HG03575 (cell line): Measurements from ENCODE around the gene LZTS3.
"Not testable (repeated sequence)": the region's sequence is repeated elsewhere in the genome, so short reads cannot be mapped to it uniquely, and the experiment has no call there.

Experiments used
- ATAC-seq: cut with Tn5 transposase; IDR thresholded peaks from one replicate; pipeline ENCODE4 v1.9.1; 2021; ENCODE audit not compliant: unreplicated experiment, insufficient number of reproducible peaks, low FRiP score; ENCODE audit errors: extremely low read depth

Gene LZTS3

GRCh38 chr20:3172933-3173609, at the start of gene LZTS3:
TSS of gene LZTS3 (minus strand) at chr20:3173549. CDS start at chr20:3167163, 6,386 bp downstream.
- ATAC-seq = no peak

DNA sequence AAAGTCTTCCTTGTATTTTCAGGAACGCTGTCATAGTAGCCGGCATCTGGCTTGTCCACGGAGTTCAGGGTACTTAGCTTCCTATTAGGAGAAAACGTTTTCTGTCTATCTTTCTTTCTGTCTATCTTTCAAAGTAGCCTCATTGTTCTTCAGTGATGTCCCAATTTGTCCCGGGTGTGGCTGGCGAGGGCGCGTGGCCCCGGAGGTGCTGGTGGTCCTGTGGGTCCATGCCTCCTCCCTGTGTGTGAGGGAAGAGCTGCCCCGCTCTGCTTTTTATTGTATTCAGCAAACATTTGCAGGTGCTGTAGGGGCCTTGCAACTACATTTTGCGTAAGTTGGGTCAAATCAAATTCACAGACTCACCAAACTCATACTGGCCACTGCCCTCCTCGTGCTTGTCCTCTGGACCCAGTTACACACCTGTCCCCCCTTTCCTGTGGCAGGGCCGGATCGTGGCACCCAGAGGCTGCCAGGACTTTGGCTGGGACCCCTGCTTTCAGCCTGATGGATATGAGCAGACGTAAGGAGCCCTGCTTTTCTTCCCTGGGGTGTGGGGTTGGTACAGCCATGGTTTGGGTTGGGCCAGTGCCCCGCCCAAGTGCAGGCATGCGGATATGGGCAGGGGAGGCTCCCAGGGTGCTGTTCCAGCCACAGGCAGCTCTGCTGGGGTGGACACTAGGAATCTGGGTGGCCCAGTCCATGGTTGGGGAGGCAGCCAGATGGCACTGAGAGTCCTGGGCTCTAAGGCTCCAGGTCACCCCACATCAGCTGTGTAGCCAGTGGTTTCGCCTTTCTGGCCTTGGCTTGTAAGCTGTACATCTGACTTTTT, 48.3 kb upstream of the LZTS3 start:
- ATAC-seq = no peak

GRCh38 chr20:3218307-3218988, 45.1 kb upstream of the LZTS3 start:
- ATAC-seq = no peak

DNA sequence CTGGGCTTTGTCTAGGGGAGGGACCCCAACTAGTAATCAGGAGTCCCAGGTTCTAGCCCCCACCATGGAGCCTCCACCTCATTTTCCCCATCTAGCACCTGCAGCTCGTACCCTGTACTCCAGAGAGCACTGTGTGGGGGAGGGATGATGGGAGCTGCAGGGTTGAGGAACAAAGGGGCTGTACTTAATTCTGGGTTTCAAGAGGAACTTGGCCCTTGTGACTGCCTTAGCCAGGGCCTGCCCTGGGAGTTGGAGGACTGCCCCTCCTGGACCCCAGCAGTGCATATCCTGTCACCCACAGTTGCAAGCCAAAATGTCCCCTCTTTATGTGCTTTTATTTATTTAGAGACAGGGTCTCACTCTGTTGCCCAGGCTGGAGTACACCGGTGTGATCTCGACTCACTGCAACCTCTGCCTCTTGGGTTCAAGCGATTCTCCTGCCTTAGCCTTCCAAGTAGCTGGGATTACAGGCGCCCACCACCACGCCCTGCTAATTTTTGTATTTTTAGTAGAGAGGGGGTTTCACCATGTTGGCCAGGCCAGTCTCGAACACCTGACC, 42.1 kb upstream of the LZTS3 start:
- not testable (repeated sequence) for ATAC-seq

GRCh38 chr20:3213226-3213625, 39.9 kb upstream of the LZTS3 start:
- no peak for ATAC-seq

DNA sequence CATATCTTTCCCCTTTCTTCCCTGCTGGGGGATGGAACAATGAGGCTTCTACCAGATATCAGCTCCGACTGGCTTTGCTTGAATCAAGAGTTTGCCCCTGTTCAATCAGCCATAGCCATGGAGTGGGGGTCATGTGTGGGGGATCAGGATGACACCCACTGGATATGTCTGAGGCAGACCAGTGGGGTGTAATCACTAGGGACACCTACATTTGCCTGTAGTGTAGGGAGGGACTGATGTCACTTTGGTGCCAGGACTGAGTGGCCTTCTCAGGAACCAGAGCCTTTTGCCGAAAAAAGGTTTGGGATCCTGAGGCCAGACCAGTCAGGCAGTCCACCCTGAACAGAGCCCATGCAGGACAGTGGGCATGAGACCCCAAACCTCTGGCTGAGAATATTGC, 37.0 kb upstream of the LZTS3 start:
- ATAC-seq = no peak

DNA sequence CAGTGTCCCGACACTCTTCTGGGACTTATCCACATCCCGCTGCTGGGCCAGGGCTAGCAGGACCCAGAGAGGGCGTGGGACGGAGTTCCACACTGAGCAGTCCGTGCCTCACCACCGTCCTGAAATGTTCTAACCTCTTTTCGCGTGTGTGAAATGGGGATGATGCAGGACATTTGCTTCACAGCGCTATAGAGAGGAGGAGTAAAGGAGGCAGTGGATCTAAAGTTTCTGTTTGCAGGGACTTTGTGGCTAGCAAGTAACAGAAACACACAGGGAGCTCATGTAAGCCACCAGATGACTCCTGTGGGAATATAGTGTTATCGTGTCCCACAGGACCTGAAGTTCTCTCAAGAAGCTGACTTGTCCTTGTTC, 36.6 kb upstream of the LZTS3 start:
- no peak for ATAC-seq

GRCh38 chr20:3209257-3209945, 36.1 kb upstream of the LZTS3 start, which contains the start of gene ITPA:
TSS of gene ITPA (plus strand) at chr20:3209498. CDS start at chr20:3209552, 54 bp downstream.
- ATAC-seq = no peak

DNA sequence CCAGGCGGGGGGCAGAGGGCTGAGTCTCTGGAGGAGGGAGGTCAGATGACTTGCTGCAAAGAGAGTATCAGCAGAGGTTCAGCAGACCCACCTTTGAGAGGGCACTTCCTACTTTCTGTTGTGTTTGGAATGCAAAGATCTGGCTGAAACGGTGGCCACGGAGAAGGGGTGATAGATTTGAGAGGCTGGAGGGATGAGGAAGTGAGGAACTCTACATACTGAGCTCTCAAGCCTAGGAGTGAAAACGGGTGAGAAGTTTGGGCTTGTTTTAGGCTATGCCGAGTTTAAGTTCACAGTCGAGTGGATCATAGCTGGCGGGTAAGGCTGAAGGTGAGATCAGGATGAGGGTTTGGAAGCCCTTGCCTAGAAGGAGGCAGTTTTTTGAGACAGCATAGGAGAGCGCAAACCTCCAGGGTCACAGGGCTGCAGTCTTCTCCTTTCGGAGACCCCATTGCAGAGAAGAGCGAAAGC, 35.5 kb upstream of the LZTS3 start:
- ATAC-seq = no peak

- no peak for ATAC-seq
These were observed 30.9 kb upstream of the LZTS3 start, which contains the start of gene DDRGK1 for GRCh38 chr20:3204124-3204794. TSS of gene DDRGK1 (minus strand) at chr20:3204682. CDS start at chr20:3204627, 55 bp downstream.

GRCh38 chr20:3203315-3204123, 30.2 kb upstream of the LZTS3 start:
- ATAC-seq = no peak

GRCh38 chr20:3202965-3203314, 29.6 kb upstream of the LZTS3 start:
- no peak for ATAC-seq

- ATAC-seq = no peak
These were observed 26.8 kb upstream of the LZTS3 start for GRCh38 chr20:3199976-3200755.

DNA sequence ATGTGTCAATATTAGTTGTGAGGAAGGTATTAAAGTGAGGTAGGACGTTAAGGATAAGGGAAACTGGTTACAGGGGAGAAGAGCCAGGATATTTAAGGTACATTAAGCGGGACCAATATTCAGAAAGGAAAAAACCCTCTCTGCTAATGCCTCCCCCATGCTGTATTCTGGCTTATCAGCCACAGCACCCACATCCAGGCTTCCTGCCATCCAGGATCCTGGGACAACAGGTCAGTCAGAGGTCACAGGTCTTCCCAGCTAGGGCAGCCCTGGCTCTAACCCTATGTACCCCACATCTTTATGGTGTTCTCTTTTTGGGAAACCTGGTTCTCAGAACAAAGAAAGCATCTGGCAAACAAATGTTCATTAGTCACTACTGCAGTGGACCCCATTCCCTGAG, 25.9 kb upstream of the LZTS3 start:
- no peak for ATAC-seq

GRCh38 chr20:3195590-3196237, 22.4 kb upstream of the LZTS3 start:
- no peak for ATAC-seq

GRCh38 chr20:3194617-3195280, 21.4 kb upstream of the LZTS3 start:
- ATAC-seq = no peak
